AG10803 (cell line): ENCODE results near the gene TMEM233.

ENCODE experiments used
- DNase-seq: peaks from one replicate; pipeline ENCODE4 v3.0.0; 2010; ENCODE audit warnings: low read depth
- H3K4me3 ChIP-seq: 2 replicates; pipeline ENCODE4 v1.5.1; 2011; ENCODE audit warnings: mild to moderate bottlenecking, low read length, control low read depth
- CTCF ChIP-seq: conservative IDR thresholded peaks from 2 replicates; pipeline ENCODE4 v1.5.1; 2011; ENCODE audit warnings: mild to moderate bottlenecking, low read length, control low read depth, inconsistent platforms

The TMEM233 gene

GRCh38 chr12:119621878-119622277 is 28.3 kb downstream of the TMEM233 start:
- no peak for DNase-seq
- H3K4me3 ChIP-seq: no peak overlapping the region
- no peak for TF ChIP-seq CTCF

GRCh38 chr12:119624966-119625365 is 31.4 kb downstream of the TMEM233 start:
- no peak for TF ChIP-seq CTCF
- no peak for DNase-seq
- no peak overlapping the region for H3K4me3 ChIP-seq

- no peak overlapping the region for H3K4me3 ChIP-seq
- no peak for DNase-seq
- TF ChIP-seq CTCF: no peak
Observed at GRCh38 chr12:119627019-119627643, 33.6 kb downstream of the TMEM233 start.

GRCh38 chr12:119627686-119628085 is 34.1 kb downstream of the TMEM233 start:
- no peak for TF ChIP-seq CTCF
- no peak overlapping the region for H3K4me3 ChIP-seq
- no peak for DNase-seq

- H3K4me3 ChIP-seq: no peak overlapping the region
- DNase-seq: no peak
- no peak for TF ChIP-seq CTCF
Observed at GRCh38 chr12:119630223-119630780, 36.7 kb downstream of the TMEM233 start.

- no peak for DNase-seq
- no peak for TF ChIP-seq CTCF
- no peak overlapping the region for H3K4me3 ChIP-seq
Observed at GRCh38 chr12:119630962-119631550, 37.5 kb downstream of the TMEM233 start.
